Measurements from ENCODE around the gene CTXND1.

- TF ChIP-seq CTCF (conservative IDR thresholded peaks at IDR 0.05; ENCODE audit: low read depth, low read length) (no peak), EZH2 (IDR thresholded peaks at IDR 0.05; ENCODE audit: low read length, unreplicated experiment) (no peak), EZH2phosphoT487 (IDR thresholded peaks at IDR 0.05; ENCODE audit: borderline replicate concordance, low read length) (no peak)
Observed at GRCh38 chr15:80159811-80160569, 92.0 kb downstream of the CTXND1 start.

Measured in PC-3 (cell line).